Body of pancreas (tissue), 4 donors: ENCODE results near the gene CFAP54. TPM values are rescaled to one million over a fixed set of nuclear protein-coding genes. Genes with fewer than 3 reads are reported as not detected.

ENCODE experiments used
- ATAC-seq: fragments of 150-250 bp; one replicate; pipeline ENCODE4 v1.9.1; 2016
- DNase-seq, 4 donors: peaks; one replicate each; pipeline ENCODE4 v3.0.0-alpha.2; 2019
- H3K27ac ChIP-seq, 4 donors: fragments of 200-600 bp; sonication (generic); 1 replicate in 3 of 4; 2 replicates in 1 of 4; pipeline versions ENCODE4 v1.5.1 to v1.6.1; 2016 to 2019; ENCODE audit warnings: mild to moderate bottlenecking in 1 of 4, mixed read lengths in 1 of 4, moderate library complexity in 1 of 4
- H3K27me3 ChIP-seq, 2 donors: fragments of 200-600 bp; sonication (generic); one replicate each; pipeline ENCODE4 v1.6.0; 2016; ENCODE audit warnings: mild to moderate bottlenecking in 1 of 2
- H3K36me3 ChIP-seq, 2 donors: fragments of 200-600 bp; sonication (generic); replicated peaks in 1 of 2; 2 replicates each; pipeline ENCODE4 v1.5.1; 2016; ENCODE audit warnings: low read depth in 2 of 2; ENCODE audit not compliant: insufficient read depth in 1 of 2
- H3K4me1 ChIP-seq: fragments of 200-600 bp; sonication (generic); one replicate; pipeline ENCODE4 v1.6.0; 2016
- H3K4me3 ChIP-seq, 2 donors: fragments of 200-600 bp; sonication (generic); 1 replicate in 1 of 2; 2 replicates in 1 of 2; pipeline ENCODE4 v1.5.1; 2016 to 2019
- H3K9me3 ChIP-seq, 3 donors: fragments of 200-600 bp; sonication (generic); 1 replicate in 2 of 3; 2 replicates in 1 of 3; pipeline ENCODE4 v1.5.1; 2016
- CTCF ChIP-seq, 7 experiments: fragments of 450-650 bp in 4 of 7; fragments of 200-600 bp in 3 of 7; sonication (generic) in 3 of 7; IDR thresholded peaks; one replicate each; pipeline ENCODE4 v1.5.1; 2016 to 2019; ENCODE audit warnings: antibody characterized with exemption in 7 of 7
- POLR2A ChIP-seq, 3 donors: fragments of 450-650 bp; IDR thresholded peaks; one replicate each; pipeline ENCODE4 v1.6.1; 2016; ENCODE audit warnings: antibody characterized with exemption in 3 of 3, mild to moderate bottlenecking in 2 of 3
- WGBS, 2 donors: methylation state at CpG; one replicate each; pipeline ENCODE4 v1.1.5; 2017; 5-methylcytosine and 5-hydroxymethylcytosine counted together
- intact Hi-C: fragments of 100-400 bp; cut with DNase I; formaldehyde crosslinking; loops from one replicate; pipeline ENCODE4 v1.15.1; 2023
- total RNA-seq, 2 donors: library from RNA; depleted of rRNA; stranded (reverse); fragments of >200 nt; gene quantifications; one replicate each; pipeline ENCODE4 v1.1.0, GENCODE V29; 2016

Gene CFAP54
- total RNA-seq, 2 donors from 2014 or later = 0.52 TPM; not detected in 1

- Histone ChIP-seq H3K4me1 (no peaks in the 10 kb centered on the region), H3K4me3 (no peak overlapping the region), H3K27me3 (no peaks in the 10 kb centered on the region), H3K27ac (no peak overlapping the region), H3K9me3 (peaks cover 0 to 5% (median 0%) of the 10 kb centered on the region in 3 donors), H3K36me3 (no peaks in the 10 kb centered on the region)
- TF ChIP-seq CTCF (IDR thresholded peaks at IDR 0.05) (no peak), POLR2A (IDR thresholded peaks at IDR 0.05) (no peak)
- intact Hi-C loops = no loop called here
- DNase-seq = no peak
- ATAC-seq = no peak
- WGBS, 2 donors = 44 to 58% methylated on average over 3 of the region's 3 CpGs
Observed at GRCh38 chr12:96606134-96606533, 116.8 kb downstream of the CFAP54 start.

- Histone ChIP-seq H3K27ac (no peak overlapping the region), H3K36me3 (no peaks in the 10 kb centered on the region), H3K4me1 (no peaks in the 10 kb centered on the region), H3K9me3 (peaks cover 0 to 5% (median 0%) of the 10 kb centered on the region in 3 donors), H3K27me3 (no peaks in the 10 kb centered on the region), H3K4me3 (no peak overlapping the region)
- DNase-seq (no peak), ATAC-seq (no peak)
- WGBS, 2 donors = 40 to 51% methylated on average over 4 of the region's 4 CpGs
- intact Hi-C loops = no loop called here
- TF ChIP-seq POLR2A (IDR thresholded peaks at IDR 0.05) (no peak), CTCF (IDR thresholded peaks at IDR 0.05) (no peak)
Observed at GRCh38 chr12:96606644-96607043, 117.3 kb downstream of the CFAP54 start.

GRCh38 chr12:96617178-96617577, 127.8 kb downstream of the CFAP54 start:
- Histone ChIP-seq H3K9me3 (no peaks in the 10 kb centered on the region), H3K27ac (no peak overlapping the region), H3K4me1 (no peaks in the 10 kb centered on the region), H3K4me3 (no peak overlapping the region), H3K36me3 (no peaks in the 10 kb centered on the region), H3K27me3 (no peaks in the 10 kb centered on the region)
- WGBS, 2 donors = 73 to 76% methylated on average over 2 of the region's 2 CpGs
- no peak for ATAC-seq
- intact Hi-C loops = no loop called here
- no peak for TF ChIP-seq CTCF (IDR thresholded peaks at IDR 0.05)
- no peak for TF ChIP-seq POLR2A (IDR thresholded peaks at IDR 0.05)
- no peak for DNase-seq

- TF ChIP-seq CTCF (IDR thresholded peaks at IDR 0.05) = no peak
- no peak for TF ChIP-seq POLR2A (IDR thresholded peaks at IDR 0.05)
- Histone ChIP-seq H3K9me3 (no peaks in the 10 kb centered on the region), H3K27me3 (no peaks in the 10 kb centered on the region), H3K36me3 (no peaks in the 10 kb centered on the region), H3K27ac (no peak overlapping the region), H3K4me1 (no peaks in the 10 kb centered on the region), H3K4me3 (no peak overlapping the region)
- DNase-seq (no peak), ATAC-seq (no peak)
- intact Hi-C loops = no loop called here
Observed at GRCh38 chr12:96623155-96623554, 133.8 kb downstream of the CFAP54 start.

GRCh38 chr12:96623656-96624217, 134.4 kb downstream of the CFAP54 start:
- no peaks in the 10 kb centered on the region for H3K9me3 ChIP-seq
- no peaks in the 10 kb centered on the region for H3K27me3 ChIP-seq
- DNase-seq (no peak), ATAC-seq (no peak)
- H3K4me1 ChIP-seq = no peaks in the 10 kb centered on the region
- intact Hi-C loops = no loop called here
- no peak overlapping the region for H3K27ac ChIP-seq
- WGBS, 2 donors = 47 to 60% methylated on average over 4 of the region's 4 CpGs
- no peaks in the 10 kb centered on the region for H3K36me3 ChIP-seq
- H3K4me3 ChIP-seq = no peak overlapping the region
- TF ChIP-seq POLR2A (IDR thresholded peaks at IDR 0.05) (no peak), CTCF (IDR thresholded peaks at IDR 0.05) (no peak)
